GM19351 (cell line): Measurements from ENCODE around the gene TAPBP.

Experiments used
- ATAC-seq: cut with Tn5 transposase; IDR thresholded peaks from one replicate; pipeline ENCODE4 v1.9.1; 2021; ENCODE audit warnings: mild to moderate bottlenecking, moderate library complexity; ENCODE audit not compliant: unreplicated experiment

Gene TAPBP

GRCh38 chr6:33249732-33250630, 63.9 kb downstream of the TAPBP start:
- no peak for ATAC-seq
